HK-2 (cell line): ENCODE results near the gene CLEC4M.
A peak's percentile ranks its signal among the peaks of the same experiment; 100 is the strongest.
"Not testable (repeated sequence)": the region's sequence is repeated elsewhere in the genome, so short reads cannot be mapped to it uniquely, and the experiment has no call there.

ENCODE experiments used
- DNase-seq: peaks from one replicate; pipeline ENCODE4 v3.0.0-alpha.2; 2018; ENCODE audit not compliant: unreplicated experiment

Gene CLEC4M

GRCh38 chr19:7772752-7773291, 9.8 kb downstream of the CLEC4M start:
- no peak for DNase-seq

GRCh38 chr19:7773841-7774240, 10.8 kb downstream of the CLEC4M start:
- no peak for DNase-seq

- DNase-seq: no peak
These were observed 12.7 kb downstream of the CLEC4M start for GRCh38 chr19:7775761-7776160.

- DNase-seq: no peak
These were observed 15.0 kb downstream of the CLEC4M start for GRCh38 chr19:7778081-7778480.

GRCh38 chr19:7779631-7780486, 16.8 kb downstream of the CLEC4M start:
- DNase-seq: no peak

- no peak for DNase-seq
These were observed 18.1 kb downstream of the CLEC4M start for GRCh38 chr19:7781157-7781556.

- no peak for DNase-seq
These were observed 21.0 kb downstream of the CLEC4M start for GRCh38 chr19:7783991-7784423.

- no peak for DNase-seq
These were observed 21.8 kb downstream of the CLEC4M start for GRCh38 chr19:7784856-7785255.

- DNase-seq: no peak
These were observed 24.1 kb downstream of the CLEC4M start for GRCh38 chr19:7787141-7787540.

GRCh38 chr19:7787602-7788177, 24.6 kb downstream of the CLEC4M start:
- DNase-seq: no peak

GRCh38 chr19:7788178-7788932, 25.3 kb downstream of the CLEC4M start:
- DNase-seq: no peak

- no peak for DNase-seq
These were observed 25.9 kb downstream of the CLEC4M start for GRCh38 chr19:7788933-7789323.

- no peak for DNase-seq
These were observed 26.4 kb downstream of the CLEC4M start for GRCh38 chr19:7789447-7789846.

GRCh38 chr19:7790416-7790815, 27.4 kb downstream of the CLEC4M start:
- DNase-seq: no peak

GRCh38 chr19:7792281-7792680, 29.2 kb downstream of the CLEC4M start:
- DNase-seq: no peak

GRCh38 chr19:7792701-7793100, 29.7 kb downstream of the CLEC4M start:
- DNase-seq: not testable (repeated sequence)

GRCh38 chr19:7793493-7793892, 30.4 kb downstream of the CLEC4M start:
- no peak for DNase-seq

GRCh38 chr19:7795555-7796161, 32.6 kb downstream of the CLEC4M start:
- no peak for DNase-seq

- peak; percentile 46 for DNase-seq
These were observed 36.8 kb downstream of the CLEC4M start for GRCh38 chr19:7799640-7800355.

- DNase-seq: no peak
These were observed 38.1 kb downstream of the CLEC4M start for GRCh38 chr19:7801020-7801570.

- no peak for DNase-seq
These were observed 43.2 kb downstream of the CLEC4M start for GRCh38 chr19:7806234-7806633.
